Measurements from ENCODE around the gene PBXIP1. TPM values are rescaled to one million over a fixed set of nuclear protein-coding genes. Genes with fewer than 3 reads are reported as not detected.

The PBXIP1 gene
- total RNA-seq, 1 donor = 52.2 TPM

DNA sequence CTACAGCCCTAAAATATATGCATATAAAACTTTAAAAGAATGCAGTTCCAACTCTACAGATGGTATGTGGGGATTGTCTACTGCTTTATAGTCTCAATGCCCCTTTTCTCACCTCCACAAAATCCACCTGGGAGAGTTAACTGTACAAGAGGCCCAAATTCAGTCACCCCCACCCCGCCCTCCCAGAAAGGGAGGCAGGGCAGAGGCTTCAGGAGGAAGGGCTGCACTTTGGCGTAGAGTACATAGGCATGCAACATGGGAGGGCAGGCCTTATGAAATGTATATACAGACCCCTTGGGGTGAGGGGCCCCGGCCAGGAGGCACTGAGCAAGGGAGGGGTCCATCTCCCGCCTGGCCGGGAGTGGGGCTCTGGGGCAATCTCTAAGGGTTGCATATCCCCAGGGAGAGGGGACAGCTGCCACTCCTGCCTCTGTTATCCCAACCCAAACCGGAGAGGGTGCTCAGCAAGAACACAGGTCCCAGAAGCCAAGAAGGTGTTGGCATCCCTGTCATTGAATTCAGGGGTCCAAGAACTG, 7.0 kb upstream of the PBXIP1 start:
- TF ChIP-seq, protein P1, sequence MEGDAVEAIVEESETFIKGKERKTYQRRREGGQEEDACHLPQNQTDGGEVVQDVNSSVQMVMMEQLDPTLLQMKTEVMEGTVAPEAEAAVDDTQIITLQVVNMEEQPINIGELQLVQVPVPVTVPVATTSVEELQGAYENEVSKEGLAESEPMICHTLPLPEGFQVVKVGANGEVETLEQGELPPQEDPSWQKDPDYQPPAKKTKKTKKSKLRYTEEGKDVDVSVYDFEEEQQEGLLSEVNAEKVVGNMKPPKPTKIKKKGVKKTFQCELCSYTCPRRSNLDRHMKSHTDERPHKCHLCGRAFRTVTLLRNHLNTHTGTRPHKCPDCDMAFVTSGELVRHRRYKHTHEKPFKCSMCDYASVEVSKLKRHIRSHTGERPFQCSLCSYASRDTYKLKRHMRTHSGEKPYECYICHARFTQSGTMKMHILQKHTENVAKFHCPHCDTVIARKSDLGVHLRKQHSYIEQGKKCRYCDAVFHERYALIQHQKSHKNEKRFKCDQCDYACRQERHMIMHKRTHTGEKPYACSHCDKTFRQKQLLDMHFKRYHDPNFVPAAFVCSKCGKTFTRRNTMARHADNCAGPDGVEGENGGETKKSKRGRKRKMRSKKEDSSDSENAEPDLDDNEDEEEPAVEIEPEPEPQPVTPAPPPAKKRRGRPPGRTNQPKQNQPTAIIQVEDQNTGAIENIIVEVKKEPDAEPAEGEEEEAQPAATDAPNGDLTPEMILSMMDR (IDR thresholded peaks at IDR 0.05; ENCODE audit: insufficient read depth, low read depth, low read length) = no peak
- no peak for DNase-seq (ENCODE audit: low read depth)
- no peak overlapping the region for H3K4me3 ChIP-seq (ENCODE audit: low read depth, low read length)

DNA sequence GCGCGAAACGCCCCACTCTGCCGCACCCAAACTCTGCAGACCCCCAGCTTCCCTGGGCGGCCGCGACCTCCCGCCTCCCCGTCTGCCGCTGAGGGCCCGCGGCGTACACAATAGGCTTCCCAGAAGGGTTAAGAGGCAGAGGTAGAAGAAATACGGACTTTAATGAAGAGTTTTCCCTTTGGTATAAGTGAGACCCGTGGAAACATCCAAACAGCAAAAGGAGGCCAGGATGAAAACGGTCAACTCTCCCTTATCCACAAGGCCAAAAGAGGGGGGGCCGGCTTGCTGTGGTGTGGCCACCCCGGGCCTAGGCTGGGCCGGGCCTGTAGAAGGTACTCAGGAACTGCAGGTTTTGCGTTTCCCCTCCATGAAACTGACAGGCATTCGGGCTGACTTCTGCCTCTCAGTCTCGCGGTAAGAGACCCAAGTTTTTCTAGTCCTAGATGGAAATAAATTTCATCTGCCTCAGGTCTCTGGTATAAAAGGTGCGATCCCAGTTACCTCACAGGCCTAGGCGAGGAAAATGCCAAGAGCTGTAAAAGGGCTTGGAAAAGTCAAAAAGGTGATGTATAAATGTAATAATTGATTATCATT, 6.4 kb upstream of the PBXIP1 start:
- TF ChIP-seq, protein P1 (IDR thresholded peaks at IDR 0.05; ENCODE audit: insufficient read depth, low read depth, low read length) = no peak
- DNase-seq (ENCODE audit: low read depth) = no peak
- peak overlapping the region; percentile 73 for H3K4me3 ChIP-seq (ENCODE audit: low read depth, low read length)

DNA sequence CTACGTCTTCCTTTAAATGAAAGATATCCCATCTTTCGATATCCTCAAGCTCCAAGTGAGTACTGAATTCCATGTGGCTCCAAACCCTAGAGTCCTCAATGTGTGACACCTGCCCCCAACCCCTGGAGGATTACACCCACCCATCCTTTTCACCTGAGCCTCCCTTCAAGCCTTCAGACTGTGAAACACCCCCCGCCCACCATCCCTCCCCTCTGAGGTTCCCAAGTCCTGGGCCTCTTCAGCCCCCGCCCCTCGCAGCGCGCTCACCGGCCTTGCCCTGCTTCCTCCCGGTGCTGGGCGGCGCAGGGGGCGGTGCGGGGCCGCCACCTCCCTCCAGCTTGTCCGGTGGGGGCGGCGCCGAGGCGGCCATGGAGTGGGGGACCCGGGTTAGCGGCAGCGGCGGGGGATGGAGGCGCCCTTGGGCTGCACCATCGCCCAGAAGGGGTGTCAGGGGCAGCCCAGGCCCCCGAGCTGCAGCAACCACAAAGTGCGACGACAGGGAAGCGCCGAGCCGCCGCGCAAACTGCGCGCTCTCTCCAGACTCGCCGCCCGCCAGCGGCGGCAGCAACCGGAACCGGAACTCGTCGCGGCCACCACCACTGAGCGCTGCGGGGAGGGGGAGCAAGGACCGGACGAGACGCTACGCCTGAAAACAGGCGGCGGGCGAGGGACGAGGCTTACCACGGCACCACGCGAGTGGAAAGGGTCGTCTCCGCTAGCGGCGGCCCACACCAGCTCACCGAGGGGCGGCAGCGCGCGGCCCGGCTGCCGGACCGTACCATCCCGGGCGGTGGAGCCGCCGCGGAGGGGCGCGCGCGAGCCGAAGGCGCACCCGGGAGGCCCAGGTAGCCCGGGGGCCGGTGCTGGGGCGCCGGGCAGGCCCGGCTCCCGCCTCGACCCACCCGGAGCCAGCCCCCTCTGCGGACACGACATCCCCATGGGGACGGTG, 5.6 kb upstream of the PBXIP1 start, which contains the start of gene PYGO2:
Gene PYGO2 (minus strand): TSS at position 576 of the 949 bp plus-strand sequence. CDS start 206 bp downstream, at position 370.
- peak; percentile 74 for DNase-seq (ENCODE audit: low read depth)
- peak within 1 kb of the TSS; percentile 73 for H3K4me3 ChIP-seq (ENCODE audit: low read depth, low read length)
- TF ChIP-seq, protein P1 (IDR thresholded peaks at IDR 0.05; ENCODE audit: insufficient read depth, low read depth, low read length) = peak; percentile 26

DNA sequence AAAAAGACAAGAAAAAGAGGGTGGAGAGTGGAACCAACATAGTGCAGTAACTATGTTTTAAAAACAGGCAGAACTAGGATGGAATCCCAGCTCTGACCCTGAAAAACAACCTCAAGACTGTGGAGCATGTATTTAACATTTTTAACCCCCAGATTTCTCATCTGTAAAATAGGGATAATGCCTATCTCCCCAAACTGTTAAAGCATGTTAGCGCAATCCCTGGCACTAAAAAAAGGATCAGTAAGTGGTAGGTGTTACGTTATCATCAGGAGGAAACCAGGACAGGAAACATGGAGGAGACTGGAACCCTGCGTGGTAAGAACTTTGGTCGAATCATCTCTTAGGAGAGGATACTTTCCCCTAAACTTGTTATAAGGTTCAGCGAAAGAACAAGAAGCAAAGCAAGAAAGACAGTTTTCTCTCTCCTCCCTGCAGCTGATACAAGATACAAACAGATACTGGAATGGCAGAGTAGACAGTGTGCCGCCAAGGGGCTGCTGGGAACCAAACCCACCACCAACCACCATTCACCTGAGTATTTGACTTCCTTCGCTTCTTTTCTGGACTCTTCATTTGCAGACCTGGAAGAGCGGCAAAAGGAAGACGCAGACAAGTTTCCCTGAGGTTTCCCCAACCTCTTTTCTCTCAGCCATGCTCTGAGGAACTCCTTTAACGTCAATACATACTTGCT, 4.7 kb upstream of the PBXIP1 start:
- TF ChIP-seq, protein P1 (IDR thresholded peaks at IDR 0.05; ENCODE audit: insufficient read depth, low read depth, low read length) = no peak
- peak overlapping the region; percentile 73 for H3K4me3 ChIP-seq (ENCODE audit: low read depth, low read length)
- DNase-seq (ENCODE audit: low read depth) = no peak

DNA sequence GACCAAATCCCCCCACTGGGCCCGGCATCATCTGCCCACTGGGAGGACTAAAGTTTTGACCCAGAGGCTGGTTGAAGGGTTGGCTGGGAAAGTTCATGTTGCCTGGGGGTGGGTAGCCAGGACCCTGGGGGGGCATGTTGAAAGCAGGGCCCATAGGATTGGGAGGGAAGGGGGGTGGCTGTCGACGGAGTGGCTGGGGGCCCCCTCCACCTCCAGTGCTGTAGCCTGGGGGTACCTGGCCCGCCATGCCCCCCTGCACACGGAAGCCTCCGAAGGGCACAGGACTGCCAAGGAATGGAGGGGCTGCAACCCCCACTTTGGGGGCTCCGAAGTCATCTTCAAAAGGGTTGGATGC, 3.5 kb upstream of the PBXIP1 start:
- no peak for DNase-seq (ENCODE audit: low read depth)
- H3K4me3 ChIP-seq (ENCODE audit: low read depth, low read length) = no peak overlapping the region
- TF ChIP-seq, protein P1 (IDR thresholded peaks at IDR 0.05; ENCODE audit: insufficient read depth, low read depth, low read length) = no peak

DNA sequence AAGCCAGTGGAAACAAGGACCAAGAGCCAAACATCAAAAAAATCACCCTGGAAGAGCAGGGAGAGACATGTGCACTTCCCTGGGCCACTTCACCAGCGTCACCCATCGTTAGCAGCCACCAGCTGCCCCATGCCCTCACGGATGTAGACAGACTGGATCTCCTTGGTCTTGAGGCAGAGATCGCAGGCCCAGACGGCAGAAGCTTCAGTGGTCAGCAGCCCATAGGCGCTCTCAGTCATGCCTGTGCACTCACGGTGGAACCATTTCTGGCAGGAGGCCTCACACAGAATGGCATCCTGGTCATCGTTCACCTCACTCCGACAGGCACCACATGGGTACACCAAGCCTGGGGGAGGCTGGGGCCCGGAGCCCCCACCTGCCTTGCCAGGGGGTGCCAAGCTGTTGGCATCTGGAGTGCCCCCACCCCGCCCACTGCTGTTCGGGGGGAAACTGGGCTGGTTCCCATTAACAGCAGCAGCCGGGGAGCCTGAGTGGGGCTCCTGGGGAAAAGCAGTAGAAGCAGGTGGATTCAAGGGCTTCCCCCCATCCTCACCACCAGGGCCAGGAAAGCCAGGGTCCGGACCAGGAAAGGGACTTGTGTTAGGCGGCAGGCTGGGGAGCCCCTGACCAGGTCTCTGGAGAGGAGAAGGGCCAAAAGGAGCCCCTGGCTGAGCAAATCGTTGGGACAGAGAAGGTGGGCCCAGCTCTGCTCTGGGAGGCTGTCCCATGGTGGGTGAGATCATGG, 3.0 kb upstream of the PBXIP1 start:
- TF ChIP-seq, protein P1 (IDR thresholded peaks at IDR 0.05; ENCODE audit: insufficient read depth, low read depth, low read length) = no peak
- H3K4me3 ChIP-seq (ENCODE audit: low read depth, low read length) = no peak overlapping the region
- DNase-seq (ENCODE audit: low read depth) = no peak
